Embryonic facial prominence (tissue), 1 donor: ENCODE results near the gene COPS9.

Experiments
- DNase-seq: peaks from one replicate; pipeline ENCODE4 v3.0.0-alpha.2; 2016; ENCODE audit errors: extremely low spot score

The COPS9 gene

DNA sequence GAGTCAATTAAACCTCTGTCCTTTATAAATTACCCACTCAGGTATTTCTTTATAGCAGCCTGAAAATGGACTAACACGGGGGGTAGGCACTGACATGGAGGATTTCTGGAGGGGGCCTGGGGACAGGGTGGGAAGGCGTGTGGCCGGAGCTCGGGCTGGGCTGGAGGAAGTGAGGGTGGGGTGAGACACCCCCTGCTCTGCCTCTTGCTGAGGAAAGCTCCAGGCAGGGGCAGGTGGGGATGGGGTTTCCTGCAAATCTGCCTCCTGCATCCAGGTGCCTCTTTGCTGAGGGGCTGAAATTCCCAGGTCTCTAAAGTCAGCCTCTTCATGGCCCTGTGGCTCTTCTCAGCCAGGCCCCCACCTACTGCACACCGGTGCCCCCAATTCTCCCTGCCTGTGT is 30.1 kb upstream of the COPS9 start:
- no peak for DNase-seq

DNA sequence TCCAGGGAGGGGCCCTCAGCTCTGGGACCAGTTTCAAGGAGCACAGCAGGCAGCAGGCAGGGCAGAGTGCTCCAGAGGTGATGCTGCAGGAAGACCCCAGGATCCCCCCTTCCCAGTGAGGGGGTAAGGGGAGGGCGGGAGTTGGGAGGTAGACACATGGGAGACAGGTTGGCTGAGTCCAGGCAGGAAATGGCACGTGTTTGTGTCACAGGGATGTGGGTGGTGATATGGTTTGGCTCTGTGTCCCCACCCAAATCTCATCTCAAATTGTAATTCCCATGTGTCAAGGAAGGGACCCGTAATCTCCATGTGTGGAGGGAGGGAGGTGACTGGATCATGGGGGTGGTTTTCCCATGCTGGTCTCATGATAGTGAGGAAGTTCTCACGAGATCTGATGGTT is 29.6 kb upstream of the COPS9 start:
- no peak for DNase-seq

DNA sequence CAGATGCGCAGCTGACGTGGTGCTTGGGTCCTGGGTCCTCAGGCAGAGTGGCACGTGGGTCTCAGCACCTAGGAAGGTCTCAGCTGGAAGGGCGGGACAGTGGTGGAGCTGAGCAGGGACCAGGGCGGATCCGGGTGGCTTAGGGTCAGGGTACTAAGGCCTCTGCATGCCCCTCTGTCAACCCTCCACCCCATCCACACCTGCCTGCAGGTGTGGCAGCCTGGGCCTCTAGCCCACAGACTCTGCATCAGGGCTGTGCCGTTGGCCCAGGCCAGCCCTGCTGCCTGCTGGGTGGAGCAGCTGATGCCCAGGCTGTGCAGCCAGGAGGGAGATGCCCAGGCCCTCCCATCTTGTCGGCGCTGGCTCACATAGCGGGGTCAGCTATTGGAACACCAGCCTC is 28.9 kb upstream of the COPS9 start:
- DNase-seq: no peak

DNA sequence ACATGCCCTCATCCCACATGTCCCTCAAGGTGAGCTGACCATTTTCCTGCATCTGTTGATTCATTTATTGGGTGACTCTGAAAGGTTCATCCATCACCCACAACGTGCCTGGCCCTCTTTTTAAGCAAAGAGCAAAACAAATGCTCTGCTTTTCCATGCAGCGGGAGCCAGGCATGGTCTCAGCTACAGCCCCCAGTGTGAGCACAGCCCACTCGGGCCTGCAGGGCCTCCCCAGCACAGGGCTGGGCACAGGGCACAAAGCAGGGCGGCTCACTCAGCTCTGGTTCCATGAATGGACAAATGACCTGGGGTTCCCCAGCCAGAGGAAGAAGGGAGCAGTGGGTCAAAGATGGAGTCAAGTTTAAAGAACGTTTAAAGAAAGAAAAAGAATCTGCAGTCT is 28.5 kb upstream of the COPS9 start:
- no peak for DNase-seq

DNA sequence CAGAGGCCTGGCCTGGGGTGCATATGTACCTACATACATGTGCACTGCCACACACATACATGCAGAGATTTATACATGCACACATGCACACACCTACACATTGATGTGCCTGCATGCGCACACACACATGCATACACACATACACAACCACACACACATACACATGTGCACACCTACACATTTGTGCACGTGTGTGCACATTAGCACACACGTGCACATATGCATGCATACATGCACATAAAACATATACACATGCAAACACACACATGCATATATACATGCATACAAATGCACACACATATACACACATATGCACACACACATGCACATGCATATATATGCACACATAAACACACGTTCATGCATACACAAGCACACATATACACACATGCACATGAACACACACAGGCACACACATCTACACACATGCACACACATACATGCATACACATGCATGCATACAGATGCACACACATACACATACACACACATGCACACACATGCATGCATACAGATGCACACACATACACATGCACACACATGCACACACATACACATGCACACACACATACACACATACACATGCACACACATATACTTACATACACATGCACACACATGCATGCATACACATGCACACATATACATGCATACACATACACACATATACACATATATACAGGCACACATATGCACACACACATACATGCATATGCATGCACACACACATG is 27.9 kb upstream of the COPS9 start:
- DNase-seq: no peak

DNA sequence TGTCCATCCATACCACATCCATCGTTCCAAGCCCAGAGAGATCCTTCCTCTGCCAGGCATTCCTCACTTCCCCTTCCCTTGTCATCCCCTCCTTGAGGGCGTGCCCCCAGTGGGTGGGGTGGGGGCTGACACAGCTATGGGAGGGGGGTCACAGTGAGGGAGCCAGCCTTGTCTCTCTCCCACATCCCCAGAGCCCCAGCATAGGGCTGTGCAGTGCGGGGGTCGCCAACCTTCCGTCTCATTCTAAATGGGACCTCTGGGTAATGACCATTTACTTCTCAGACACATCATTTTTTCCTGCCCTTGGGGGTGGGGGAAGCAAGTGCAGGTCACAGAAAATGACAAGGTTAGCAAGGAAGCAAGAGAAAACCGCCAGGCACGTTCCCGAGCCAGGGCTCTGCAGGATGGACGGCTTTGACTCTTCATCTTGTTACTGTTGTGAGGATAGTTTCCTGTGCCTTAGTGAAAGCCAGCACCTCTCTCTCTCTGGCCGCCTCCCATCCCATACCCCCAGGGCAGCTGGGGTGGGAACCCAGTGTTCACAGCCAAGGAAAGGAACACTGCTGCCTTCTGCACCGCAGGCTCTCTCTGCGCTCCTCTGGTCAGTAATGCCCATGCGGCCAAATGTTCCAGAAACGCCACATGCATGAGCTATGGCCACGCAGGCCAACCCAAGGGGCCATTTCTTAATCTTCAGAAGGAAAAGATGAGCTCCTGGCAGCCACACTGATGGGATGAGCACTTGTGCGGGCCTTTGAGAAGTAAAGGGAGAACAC is 27.0 kb upstream of the COPS9 start:
- no peak for DNase-seq

DNA sequence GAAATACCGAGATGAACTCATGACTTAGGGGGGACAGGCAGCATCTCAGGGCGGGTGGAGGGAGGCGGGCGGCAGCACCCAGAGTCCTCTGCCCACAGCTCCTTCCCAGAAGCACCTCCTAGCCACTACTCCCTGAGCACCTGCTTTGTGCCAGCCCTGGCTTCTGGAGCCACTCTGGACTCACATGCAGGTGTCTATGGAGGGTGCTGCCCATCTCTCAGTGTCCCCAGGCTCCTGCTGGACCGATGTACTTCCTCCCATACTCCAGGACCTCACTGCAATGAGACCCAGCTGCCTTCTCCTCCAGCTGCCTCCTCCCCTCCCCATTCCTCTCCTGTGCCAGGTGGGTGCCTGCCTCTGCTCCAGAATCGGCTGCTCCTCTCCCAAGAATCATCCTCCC is 26.4 kb upstream of the COPS9 start:
- DNase-seq: no peak

DNA sequence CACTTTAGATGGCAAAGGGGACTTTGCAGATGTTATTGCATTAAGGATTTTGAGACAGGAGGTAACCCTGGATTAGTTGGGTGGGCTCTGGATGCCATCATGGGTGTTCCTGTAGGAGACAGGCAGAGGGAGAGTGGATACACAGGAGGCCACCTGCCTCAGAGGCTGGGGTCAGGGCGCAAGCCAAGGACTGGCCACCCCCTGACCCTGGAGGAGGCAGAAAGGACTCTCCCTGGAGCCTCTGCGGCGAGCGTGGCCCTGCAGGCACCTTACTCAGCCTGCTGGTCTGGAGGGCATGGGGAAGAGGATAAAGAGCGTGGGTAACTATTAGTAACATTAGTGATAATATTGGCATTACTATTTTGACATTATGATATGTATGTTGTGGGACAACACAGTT is 25.9 kb upstream of the COPS9 start:
- no peak for DNase-seq

DNA sequence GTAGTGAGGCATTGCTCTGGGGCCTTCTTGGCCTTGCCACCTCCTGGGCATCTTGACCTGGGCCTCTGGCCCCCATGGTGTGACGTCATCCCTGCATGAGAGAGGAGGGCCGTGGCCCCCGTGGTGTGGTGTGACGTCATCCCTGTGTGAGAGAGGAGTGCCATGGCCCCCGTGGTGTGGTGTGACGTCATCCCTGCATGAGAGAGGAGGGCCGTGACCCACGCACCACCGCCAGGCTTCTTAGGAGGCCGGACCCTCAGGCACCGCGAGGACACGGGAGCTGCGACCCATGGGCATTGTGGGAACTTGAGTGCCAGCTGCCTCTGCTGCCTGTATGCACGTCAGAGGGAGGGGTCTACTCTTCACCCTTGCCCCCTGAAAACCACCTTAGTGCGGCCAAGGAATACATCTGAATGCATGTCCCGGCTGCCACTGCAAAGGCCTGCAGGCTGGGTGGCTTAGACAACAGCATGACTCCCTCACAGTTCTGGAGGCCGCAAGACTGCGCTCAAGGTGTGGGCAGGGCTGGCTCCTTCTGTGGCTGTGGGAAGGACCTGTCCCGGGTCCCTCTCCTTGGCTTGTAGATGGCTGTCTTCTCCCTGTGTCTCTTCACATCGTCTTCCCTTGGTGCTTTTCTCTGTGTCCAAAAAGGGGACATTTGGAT is 25.1 kb upstream of the COPS9 start:
- DNase-seq: no peak

DNA sequence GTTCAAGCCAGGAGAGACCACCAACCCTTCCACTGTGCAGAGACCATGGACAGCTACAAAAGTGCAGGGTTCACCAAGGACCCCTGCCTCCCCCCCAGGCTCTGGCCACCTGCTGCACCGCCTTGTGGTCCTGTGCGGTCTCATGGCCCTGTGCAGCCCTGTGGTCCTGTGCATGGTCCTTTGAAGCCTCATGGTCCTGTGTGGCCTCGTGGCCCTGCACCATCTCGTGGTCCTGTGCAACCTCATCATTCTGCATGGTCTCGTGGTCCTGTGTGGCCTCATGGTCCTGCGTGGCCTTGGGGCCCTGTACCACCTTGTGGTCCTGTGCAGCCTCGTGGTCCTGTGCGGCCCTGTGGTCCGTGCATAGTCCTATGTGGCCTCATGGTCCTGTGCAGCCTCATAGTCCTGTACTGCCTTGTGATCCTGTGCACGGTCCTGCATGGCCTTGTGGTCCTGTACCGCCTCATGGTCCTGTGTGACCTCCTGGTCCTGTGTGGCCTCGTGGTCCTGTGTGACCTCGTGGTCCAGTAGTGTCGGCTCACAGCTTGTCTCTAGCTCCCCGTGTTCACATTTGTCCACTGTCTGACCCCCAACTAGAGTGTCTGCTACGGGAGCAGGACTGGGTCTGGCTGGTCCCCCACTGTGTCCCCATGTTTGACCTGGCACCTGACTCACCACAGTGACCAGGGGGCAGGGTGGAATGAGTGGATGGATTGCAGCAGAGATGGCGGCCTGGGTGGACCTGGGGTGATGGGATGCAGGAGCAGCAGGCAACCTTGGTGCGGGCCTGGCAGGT is 24.4 kb upstream of the COPS9 start:
- no peak for DNase-seq

DNA sequence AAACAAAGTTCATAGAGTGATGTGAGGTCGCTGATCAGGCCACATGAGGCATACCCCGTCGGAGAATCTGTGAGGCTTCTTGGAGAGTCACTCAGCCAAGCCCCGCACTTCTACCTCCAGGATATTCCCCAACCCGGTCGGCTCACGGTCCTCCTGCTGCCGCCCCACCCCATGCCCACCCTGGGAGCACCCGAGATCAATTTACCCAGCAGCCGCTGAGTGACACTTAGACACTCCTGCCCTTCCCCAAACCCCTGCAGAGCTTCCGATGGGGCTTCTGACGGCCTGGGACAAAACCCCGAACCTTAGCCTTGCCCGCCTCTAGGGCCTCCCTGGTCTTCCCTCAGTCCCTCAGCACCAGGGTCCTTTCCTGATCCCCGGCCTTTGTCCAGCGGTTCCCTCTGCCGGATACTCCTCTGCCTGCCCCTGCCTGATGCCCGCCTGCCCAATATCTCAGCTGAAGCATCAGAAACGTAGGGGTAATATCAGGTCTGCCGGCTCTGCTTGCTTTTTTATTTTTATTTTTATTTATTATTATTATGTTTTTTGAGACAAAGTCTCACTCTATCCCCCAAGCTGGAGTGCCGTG is 23.2 kb upstream of the COPS9 start:
- DNase-seq: no peak

DNA sequence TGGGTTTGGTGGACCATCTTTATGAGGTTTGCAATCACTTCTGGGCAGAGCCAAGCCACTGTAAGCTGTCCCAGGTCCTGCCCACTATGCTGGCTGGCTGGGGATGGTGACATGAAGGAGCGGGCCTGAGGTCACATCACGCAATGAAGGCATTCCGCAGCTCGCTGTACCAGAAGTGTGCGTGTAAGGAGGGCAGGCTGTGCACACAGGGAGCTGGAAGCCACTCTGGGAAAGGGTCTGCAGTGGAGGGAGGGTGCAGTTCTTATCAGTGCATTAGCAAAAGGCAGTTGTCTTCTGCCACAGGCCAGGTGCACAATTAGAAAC is 21.0 kb upstream of the COPS9 start:
- no peak for DNase-seq

DNA sequence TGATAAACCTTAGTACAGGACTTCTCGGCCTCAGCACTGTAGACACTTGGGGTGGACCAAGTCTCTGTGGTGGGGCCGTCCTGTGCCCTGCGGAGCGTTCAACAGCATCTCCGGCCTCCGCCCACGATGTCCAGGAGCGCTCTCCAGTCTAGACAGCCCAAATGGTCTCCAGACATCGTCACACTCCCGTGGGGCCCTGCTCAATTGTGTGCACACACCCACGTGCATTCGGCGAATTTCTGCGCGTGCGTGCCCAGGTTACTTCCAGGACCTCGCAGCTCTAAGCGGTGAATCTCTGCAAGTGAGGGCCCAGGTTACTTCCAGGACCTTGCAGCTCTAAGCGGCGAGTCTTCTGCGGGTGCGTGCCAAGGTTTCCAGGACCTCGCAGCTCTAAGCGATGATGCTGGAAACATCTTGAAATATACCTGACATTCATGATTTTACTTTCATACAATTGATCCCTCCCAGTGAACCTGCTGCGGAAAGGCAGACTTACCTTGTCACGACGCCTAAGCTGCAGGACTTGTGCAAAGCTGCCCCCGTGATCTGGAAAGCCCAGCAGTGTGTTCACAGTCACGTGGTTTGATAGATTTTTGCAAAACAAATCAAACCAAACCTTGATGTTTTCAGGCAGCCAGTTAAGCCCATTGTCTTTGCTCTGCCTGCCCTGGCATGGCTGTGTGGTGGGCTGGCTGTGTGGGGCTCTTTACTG is 20.5 kb upstream of the COPS9 start:
- DNase-seq: no peak

DNA sequence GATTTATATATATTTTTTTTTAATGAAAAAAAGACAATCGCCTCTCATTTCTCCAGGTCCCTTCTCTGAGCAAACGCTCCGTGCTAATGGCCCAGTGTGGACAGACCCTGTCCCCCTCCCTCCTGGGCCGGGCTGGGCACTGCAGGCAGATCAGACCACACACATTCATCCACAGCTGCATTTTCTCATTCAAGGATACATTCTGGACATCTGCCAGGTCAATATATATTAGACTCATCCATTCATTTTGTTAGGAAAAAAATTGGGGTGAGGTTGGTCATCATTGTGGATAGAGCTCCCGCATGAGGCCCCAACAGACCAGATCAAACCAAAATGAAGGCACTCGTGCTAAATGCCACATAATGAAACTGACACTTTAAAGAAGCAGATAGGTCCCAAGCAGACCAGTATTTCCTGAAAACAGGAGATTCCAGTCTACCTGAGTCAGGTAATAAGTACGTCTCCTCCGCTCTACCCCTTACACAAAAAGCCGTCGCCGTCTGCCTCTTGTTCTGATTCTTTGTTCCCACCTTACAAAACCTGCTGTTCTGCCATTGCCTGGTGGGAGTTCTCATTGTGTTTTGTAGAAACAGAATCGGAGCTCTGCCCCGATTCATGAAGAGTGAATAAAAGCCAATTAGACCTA is 19.8 kb upstream of the COPS9 start:
- no peak for DNase-seq

DNA sequence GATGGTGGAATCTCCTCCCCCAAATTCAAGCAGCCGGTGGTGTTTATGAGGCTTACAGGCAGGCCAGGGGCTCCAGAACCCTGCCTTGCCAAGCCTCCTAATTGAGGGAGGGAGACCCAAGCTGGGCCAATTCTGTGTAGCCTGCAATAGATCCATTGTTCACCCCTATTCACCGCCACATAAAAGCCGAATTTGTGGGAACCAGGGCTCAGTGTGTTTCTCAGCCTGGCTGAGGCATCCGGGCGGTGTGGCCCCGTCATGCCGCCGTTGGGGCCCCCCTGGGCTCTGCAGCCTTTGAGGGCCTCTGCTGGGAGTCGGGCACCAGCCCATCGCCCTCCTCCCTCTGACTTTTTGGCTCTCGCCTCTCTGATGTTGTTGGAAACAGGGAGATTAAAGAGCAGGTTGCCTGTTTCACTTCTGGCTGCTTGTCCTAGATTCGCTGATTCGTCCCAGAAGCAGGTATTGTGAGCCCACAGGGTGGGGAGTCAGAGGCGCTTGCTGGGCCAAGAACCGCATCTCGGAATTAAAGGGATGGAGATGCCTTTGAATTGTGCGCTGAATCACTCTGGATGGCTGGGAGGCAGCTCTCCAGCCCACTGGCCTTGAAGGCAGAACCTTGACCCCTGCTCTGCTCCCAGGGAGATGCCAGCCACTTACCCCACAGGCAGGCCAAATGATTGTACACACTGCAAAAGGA is 19.1 kb upstream of the COPS9 start:
- DNase-seq: no peak

DNA sequence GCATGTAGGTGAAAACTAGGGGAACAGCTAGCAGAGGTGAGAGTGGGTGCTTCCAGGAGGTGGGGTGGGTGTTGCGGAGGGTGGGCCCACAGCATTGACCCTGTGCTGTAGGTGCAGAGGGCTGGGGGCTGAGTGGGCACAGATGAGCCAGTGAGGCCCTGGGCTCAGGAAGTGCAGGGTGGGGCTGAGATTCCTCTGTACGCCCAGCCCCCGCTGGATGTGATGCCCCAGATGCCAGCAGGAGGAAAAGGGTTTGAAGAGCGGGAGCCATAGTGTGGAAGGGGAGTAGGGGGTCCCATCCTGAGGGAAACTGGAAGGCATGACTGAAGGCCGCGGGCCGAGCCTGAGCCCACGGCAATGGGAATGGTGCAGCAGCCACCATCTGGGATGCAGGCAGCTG is 18.5 kb upstream of the COPS9 start:
- DNase-seq: no peak

DNA sequence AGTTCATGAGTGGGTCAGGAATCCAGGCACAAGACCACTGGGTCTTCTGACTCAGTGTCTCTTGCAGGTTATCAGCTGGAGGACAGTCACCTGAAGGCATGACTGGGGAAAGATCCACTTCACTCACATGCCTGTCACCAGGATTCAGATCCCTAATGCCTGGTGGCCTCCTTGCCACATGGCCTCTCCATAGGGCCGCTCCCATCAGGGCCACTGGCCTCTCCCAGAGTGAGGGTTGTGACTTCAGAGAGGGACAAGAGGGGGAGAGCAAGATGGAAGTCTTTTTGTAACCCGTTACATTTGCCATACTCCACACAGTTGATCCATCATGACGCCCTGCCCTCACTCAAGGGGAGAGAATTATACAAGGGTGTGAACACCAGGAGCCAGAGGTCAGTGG is 17.3 kb upstream of the COPS9 start:
- DNase-seq: no peak

DNA sequence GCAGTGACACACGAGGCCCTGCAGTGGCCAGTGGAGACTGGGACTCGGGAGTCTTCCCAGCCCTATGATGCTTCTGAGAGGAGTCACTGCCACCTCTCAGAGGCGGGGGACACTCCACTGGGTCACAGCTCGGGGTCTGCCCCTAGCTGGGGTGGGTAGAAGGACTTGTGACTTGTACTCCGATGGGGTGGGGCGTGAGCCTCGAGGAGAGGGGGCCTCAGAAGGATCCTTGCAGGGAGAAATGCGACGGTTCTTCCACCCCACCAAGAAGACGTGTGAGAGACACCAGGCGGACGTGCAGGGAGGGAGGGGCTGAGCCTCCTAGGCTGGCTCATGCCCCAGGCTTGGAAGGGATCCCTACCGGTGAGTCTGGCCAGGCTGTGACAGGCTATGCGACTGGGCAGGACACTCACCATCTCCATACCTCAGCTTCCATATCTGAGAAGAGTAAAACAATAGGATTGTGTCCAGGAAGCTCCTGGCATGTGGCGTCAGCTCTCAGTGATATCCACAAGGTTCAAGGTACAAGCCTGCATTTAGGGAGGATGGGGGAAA is 15.4 kb upstream of the COPS9 start:
- DNase-seq: no peak

DNA sequence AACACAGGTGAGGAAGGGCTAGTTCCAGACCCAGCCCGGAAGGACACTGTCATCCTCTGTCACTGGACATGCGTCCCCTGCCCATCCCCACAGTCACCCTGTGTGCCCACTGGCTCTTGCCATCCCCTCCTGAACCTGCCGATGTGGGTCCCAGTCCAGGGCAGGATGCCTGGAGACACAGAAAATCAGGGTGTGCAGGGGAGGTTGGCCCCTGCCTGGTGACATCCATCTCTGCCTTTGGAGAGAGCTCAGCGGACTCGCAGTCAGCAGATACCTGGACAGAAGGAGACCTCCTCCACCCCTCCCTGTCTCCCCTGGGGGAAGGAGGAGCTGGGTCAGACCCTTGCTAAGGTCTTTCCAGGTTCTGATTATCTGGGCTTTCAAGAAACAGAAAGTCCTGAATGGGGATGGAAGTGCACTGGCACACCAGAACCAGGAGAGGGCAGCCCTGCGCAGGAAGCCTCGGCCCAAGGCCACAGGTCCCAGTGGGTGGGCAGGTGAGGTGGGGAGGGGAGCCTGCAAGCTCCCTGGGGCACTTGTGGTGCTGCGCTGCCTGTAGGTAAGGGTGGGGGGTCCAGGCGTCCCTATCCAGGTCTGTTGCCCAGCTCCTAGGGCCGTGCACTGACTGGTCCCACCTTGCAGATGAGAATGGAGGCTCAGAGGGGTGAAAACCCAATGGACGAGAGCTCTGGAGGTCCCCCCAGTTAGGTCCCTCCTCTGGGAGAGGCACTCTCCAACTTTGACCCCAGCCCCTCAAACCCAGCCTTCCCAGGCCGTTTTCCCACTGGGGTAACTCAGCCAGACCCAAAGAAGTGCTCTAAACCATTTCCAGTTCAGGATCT is 14.1 kb upstream of the COPS9 start:
- DNase-seq: no peak
